Hypothalamus (tissue), 51 donors: ENCODE measurements around the gene FXR2.

Source experiments
- DNase-seq, 51 donors: peaks; one replicate each; lab custom pipeline; 2025; lab: John Stamatoyannopoulos, UW

Gene FXR2

GRCh38 chr17:7590743-7591142, 24.0 kb downstream of the FXR2 start:
- no peak for DNase-seq

- DNase-seq = no peak
Measured at GRCh38 chr17:7589891-7590691, 24.6 kb downstream of the FXR2 start, which contains the start of gene SOX15. Gene SOX15 (minus strand): TSS chr17:7590094. CDS start chr17:7589676, 418 bp downstream.

GRCh38 chr17:7589204-7589868, 25.4 kb downstream of the FXR2 start:
- DNase-seq = peak in 45 of 51 donors; percentile 26 to 88 (median 73)

- peak in 1 of 51 donors; percentile 42 for DNase-seq
Measured at GRCh38 chr17:7588553-7589203, 26.0 kb downstream of the FXR2 start.

GRCh38 chr17:7587420-7588151, 27.1 kb downstream of the FXR2 start:
- no peak for DNase-seq

GRCh38 chr17:7586673-7587419, 27.9 kb downstream of the FXR2 start:
- no peak for DNase-seq

GRCh38 chr17:7583253-7584109, 31.2 kb downstream of the FXR2 start, which contains the start of gene MPDU1:
Gene MPDU1 (plus strand): TSS chr17:7583852. CDS start chr17:7583863, 11 bp downstream.
- DNase-seq = peak; percentile 82 to 99 (median 95)

GRCh38 chr17:7582396-7583252, 32.1 kb downstream of the FXR2 start:
- peak in 2 of 51 donors; percentile 17 to 56 for DNase-seq

GRCh38 chr17:7580604-7581575, 33.8 kb downstream of the FXR2 start:
- DNase-seq = no peak

GRCh38 chr17:7579834-7580603, 34.7 kb downstream of the FXR2 start:
- peak in 1 of 51 donors; percentile 7 for DNase-seq

GRCh38 chr17:7579001-7579833, 35.5 kb downstream of the FXR2 start, which contains the start of gene CD68:
Gene CD68 (plus strand): TSS chr17:7579638. CDS start chr17:7579678, 40 bp downstream.
- DNase-seq = peak in 23 of 51 donors; percentile 16 to 74 (median 47)

GRCh38 chr17:7577327-7578199, 37.1 kb downstream of the FXR2 start:
- DNase-seq = no peak

- DNase-seq = peak in 1 of 51 donors; percentile 12
Measured at GRCh38 chr17:7576432-7576937, 38.2 kb downstream of the FXR2 start.

GRCh38 chr17:7575959-7576358, 38.7 kb downstream of the FXR2 start:
- no peak for DNase-seq
